A549 (cell line): ENCODE results near the gene MRPS18A. TPM values are rescaled to one million over a fixed set of nuclear protein-coding genes. Genes with fewer than 3 reads are reported as not detected.

Experiments used
- ATAC-seq, 2 experiments: fragments of 200-7000 bp in 1 of 2; fragments of >200 bp in 1 of 2; cut with Nextera tagmentation in 1 of 2; cut with Tn5 transposase in 1 of 2; 3 replicates each; pipeline versions ENCODE4 v1.8.0 to v1.9.1; 2018 to 2020; ENCODE audit warnings: mild to moderate bottlenecking in 1 of 2, moderate library complexity in 1 of 2
- CTCF ChIA-PET: fragments of 300-600 bp; sonication (Branson Sonifier 250); formaldehyde crosslinking; extraction: SDS; loops from one replicate; lab custom pipeline; 2021; ENCODE audit warnings: antibody characterized with exemption, inconsistent platforms; lab: Yijun Ruan, JAX
- POLR2A ChIA-PET: fragments of 350-600 bp; formaldehyde crosslinking; extraction: SDS; loops from one replicate; lab custom pipeline; 2021; ENCODE audit warnings: antibody characterized with exemption, inconsistent platforms; lab: Yijun Ruan, JAX
- DNase-seq, 2 experiments: peaks; one replicate each; pipeline versions ENCODE4 v3.0.0 to v3.0.0-alpha.2; 2011 to 2016; ENCODE audit warnings: low read depth in 1 of 2, low spot score in 1 of 2
- FAIRE-seq: peaks from 2 replicates; lab custom pipeline; 2011; peaks lifted over from hg19 to GRCh38; lab: Jason Lieb, UNC
- H3K27ac ChIP-seq, 2 experiments: fragments of >200 bp; sonication (Bioruptor Twin); formaldehyde crosslinking; 3 replicates each; pipeline ENCODE4 v1.5.1; 2016 to 2017
- H3K4me1 ChIP-seq: fragments of >200 bp; sonication (Bioruptor Twin); formaldehyde crosslinking; 3 replicates; pipeline ENCODE4 v1.6.1; 2016
- H3K4me2 ChIP-seq: fragments of >200 bp; sonication (Bioruptor Twin); formaldehyde crosslinking; 3 replicates; pipeline ENCODE4 v1.6.1; 2016
- H3K4me3 ChIP-seq: fragments of >200 bp; sonication (Bioruptor Twin); formaldehyde crosslinking; 3 replicates; pipeline ENCODE4 v1.5.1; 2016
- H3K9me3 ChIP-seq: fragments of >200 bp; sonication (Bioruptor Twin); formaldehyde crosslinking; 3 replicates; pipeline ENCODE4 v1.6.1; 2016
- CHD2 ChIP-seq: fragments of 150-350 bp; IDR thresholded peaks from 2 replicates; pipeline ENCODE4 v1.6.1; 2014; ENCODE audit warnings: low read length; ENCODE audit not compliant: partially characterized antibody
- EHF ChIP-seq: fragments of 250-450 bp; sonication (Bioruptor Pico); IDR thresholded peaks from 2 replicates; pipeline ENCODE4 v1.5.0; 2020; ENCODE audit warnings: mild to moderate bottlenecking
- EP300 ChIP-seq, 2 experiments: fragments of >200 bp; sonication (Bioruptor Twin); formaldehyde crosslinking; IDR thresholded peaks; 2 replicates in 1 of 2; 3 replicates in 1 of 2; pipeline ENCODE4 v1.6.1; 2016 to 2017
- FOSL2 ChIP-seq, 2 experiments: fragments of 450-650 bp in 1 of 2; fragments of >200 bp in 1 of 2; sonication (Bioruptor Twin) in 1 of 2; formaldehyde crosslinking; IDR thresholded peaks; 2 replicates each; pipeline versions ENCODE4 v1.5.0 to v1.6.1; 2016 to 2020; ENCODE audit warnings: mild to moderate bottlenecking in 1 of 2, moderate library complexity in 1 of 2
- GATA3 ChIP-seq: IDR thresholded peaks from 2 replicates; pipeline ENCODE4 v1.6.1; 2012; ENCODE audit warnings: borderline replicate concordance
- HOXB5 ChIP-seq: fragments of 250-450 bp; sonication (Bioruptor Pico); IDR thresholded peaks from 2 replicates; pipeline ENCODE4 v1.5.0; 2020; ENCODE audit warnings: mild to moderate bottlenecking, moderate library complexity
- JUN ChIP-seq, 2 experiments: fragments of >200 bp; sonication (Bioruptor Twin); formaldehyde crosslinking; IDR thresholded peaks; 2 replicates in 1 of 2; 3 replicates in 1 of 2; pipeline ENCODE4 v1.6.1; 2016 to 2017
- KDM1A ChIP-seq: fragments of 200-600 bp; sonication (generic); IDR thresholded peaks from 2 replicates; pipeline ENCODE4 v1.6.1; 2016; ENCODE audit warnings: low read depth, mild to moderate bottlenecking
- KDM5A ChIP-seq: fragments of 200-600 bp; sonication (generic); IDR thresholded peaks from 2 replicates; pipeline ENCODE4 v1.6.1; 2016; ENCODE audit warnings: antibody characterized with exemption, mild to moderate bottlenecking
- MAZ ChIP-seq: fragments of 150-350 bp; IDR thresholded peaks from 2 replicates; pipeline ENCODE4 v1.6.1; 2014; ENCODE audit warnings: antibody characterized with exemption, low read depth, low read length, borderline replicate concordance
- NR3C1 ChIP-seq: fragments of >200 bp; sonication (Bioruptor Twin); formaldehyde crosslinking; IDR thresholded peaks from 3 replicates; pipeline ENCODE4 v1.6.1; 2017
- PHF8 ChIP-seq: fragments of 200-600 bp; sonication (generic); IDR thresholded peaks from 2 replicates; pipeline ENCODE4 v1.6.1; 2016; ENCODE audit warnings: low read depth, mild to moderate bottlenecking, antibody characterized with exemption, moderate library complexity, borderline replicate concordance
- RAD21 ChIP-seq, 2 experiments: fragments of >200 bp in 1 of 2; sonication (Bioruptor Twin) in 1 of 2; formaldehyde crosslinking in 1 of 2; IDR thresholded peaks in 1 of 2; conservative IDR thresholded peaks in 1 of 2; 2 replicates in 1 of 2; 3 replicates in 1 of 2; pipeline ENCODE4 v1.6.1; 2012 to 2018; ENCODE audit warnings: inconsistent platforms in 1 of 2
- RCOR1 ChIP-seq: fragments of 150-350 bp; IDR thresholded peaks from 2 replicates; pipeline ENCODE4 v1.6.1; 2014; ENCODE audit warnings: antibody characterized with exemption, low read length, low read depth
- SMC3 ChIP-seq: fragments of >200 bp; sonication (Bioruptor Twin); formaldehyde crosslinking; IDR thresholded peaks from 3 replicates; pipeline ENCODE4 v1.6.1; 2018; ENCODE audit warnings: inconsistent platforms
- WGBS: methylation state at CpG from one replicate; pipeline ENCODE4 v1.1.6; 2017; ENCODE audit errors: missing lambda C conversion rate; 5-methylcytosine and 5-hydroxymethylcytosine counted together
- polyA plus RNA-seq, 4 experiments: library from polyadenylated mRNA; depleted of rRNA in 3 of 4; stranded (reverse); fragments of >200 nt; fragmentation: RNase III in 1 of 4; extraction: RNeasy Plus Mini Kit Qiagen cat#74134 plus additional on column Dnase treatment in 1 of 4; gene quantifications; 2 replicates in 3 of 4; 3 replicates in 1 of 4; pipeline ENCODE4 v1.2.3, GENCODE V29; 2011 to 2017
- TF ChIP-seq, protein P1 (sequence below): fragments of 200-600 bp; sonication (generic); IDR thresholded peaks from 2 replicates; pipeline ENCODE4 v1.6.1; 2016; ENCODE audit warnings: antibody characterized with exemption, mild to moderate bottlenecking, moderate library complexity
- TF ChIP-seq, protein P2 (sequence below): fragments of >200 bp; sonication (Bioruptor Twin); formaldehyde crosslinking; IDR thresholded peaks from 2 replicates; pipeline ENCODE4 v1.6.1; 2016
- TF ChIP-seq, protein P3 (sequence below): IDR thresholded peaks from 2 replicates; pipeline ENCODE4 v1.6.1; 2012
- TF ChIP-seq, protein P4 (sequence below): fragments of >200 bp; sonication (Bioruptor Twin); formaldehyde crosslinking; IDR thresholded peaks from 3 replicates; pipeline ENCODE4 v1.5.1; 2016

Gene MRPS18A
- polyA plus RNA-seq, 2 of the 4 experiments (the other 2 are of a cell fraction): 38.0 to 44.2 TPM

DNA sequence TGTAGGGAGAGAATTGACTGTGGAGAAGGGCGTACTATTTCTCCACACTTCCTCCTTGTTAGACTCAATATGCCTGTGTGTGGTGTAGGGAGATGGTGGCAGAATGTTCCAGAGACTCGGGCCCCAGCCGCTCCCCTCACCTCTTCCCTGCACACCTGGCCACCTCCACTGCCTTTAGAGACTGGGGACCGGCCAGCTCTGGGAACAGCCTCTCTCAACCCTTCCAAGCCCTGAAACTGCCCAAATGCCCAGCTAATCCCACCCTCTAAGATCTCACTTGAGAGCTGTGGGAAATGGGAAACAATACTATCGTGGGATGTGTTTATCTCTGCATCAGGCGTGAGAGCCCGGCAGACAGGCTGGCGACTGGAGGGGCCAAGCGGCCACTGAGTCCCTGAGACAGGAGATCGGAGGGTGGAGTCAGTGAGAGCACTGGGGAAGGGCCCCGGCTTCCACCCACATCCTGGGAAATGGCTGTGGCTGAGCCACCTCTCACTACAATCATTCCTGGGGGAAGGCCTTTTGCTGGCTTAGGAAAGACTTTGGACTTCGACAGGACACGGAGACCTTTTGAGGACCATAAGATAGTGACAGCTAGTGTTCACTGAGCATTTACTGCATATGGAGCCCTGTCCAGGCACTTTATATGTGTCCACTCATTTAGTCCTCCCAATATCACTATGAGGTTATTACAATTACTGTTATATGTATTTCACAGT lies 31.0 kb upstream of the MRPS18A start (continued):
- no peak for TF ChIP-seq PHF8

DNA sequence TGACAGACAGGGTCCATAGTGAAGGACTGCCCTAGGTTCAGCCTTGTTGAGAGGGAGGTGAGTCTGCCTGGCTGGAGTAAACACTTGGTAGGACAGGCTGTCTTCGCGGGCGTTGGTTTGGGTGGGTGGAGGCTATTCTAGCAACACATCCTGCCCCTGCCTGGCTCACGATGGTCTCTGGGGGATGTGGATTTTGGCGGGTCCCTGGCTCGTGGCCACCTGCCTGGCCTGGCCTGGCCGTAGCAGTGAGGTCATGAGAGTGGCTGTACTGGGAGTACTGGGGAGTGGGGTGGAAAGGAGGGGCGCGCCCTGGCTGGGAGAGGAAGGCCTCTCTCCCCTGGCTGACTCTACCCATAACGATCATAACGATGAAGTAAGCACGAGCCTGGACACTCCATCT lies 30.2 kb upstream of the MRPS18A start:
- CTCF ChIA-PET: interaction anchor here (1.5 kb wide), 1 partner anchor 9 kb away, joined by 3 read pairs; no protein-coding TSS in a partner anchor
- FAIRE-seq: no peak
- Histone ChIP-seq H3K4me2 (no peak overlapping the region), H3K27ac (no peak overlapping the region), H3K9me3 (no peaks in the 10 kb centered on the region)
- WGBS: 80% methylated on average over 7 of the region's 12 CpGs
- POLR2A ChIA-PET: no interaction called here
- TF ChIP-seq, protein P1, sequence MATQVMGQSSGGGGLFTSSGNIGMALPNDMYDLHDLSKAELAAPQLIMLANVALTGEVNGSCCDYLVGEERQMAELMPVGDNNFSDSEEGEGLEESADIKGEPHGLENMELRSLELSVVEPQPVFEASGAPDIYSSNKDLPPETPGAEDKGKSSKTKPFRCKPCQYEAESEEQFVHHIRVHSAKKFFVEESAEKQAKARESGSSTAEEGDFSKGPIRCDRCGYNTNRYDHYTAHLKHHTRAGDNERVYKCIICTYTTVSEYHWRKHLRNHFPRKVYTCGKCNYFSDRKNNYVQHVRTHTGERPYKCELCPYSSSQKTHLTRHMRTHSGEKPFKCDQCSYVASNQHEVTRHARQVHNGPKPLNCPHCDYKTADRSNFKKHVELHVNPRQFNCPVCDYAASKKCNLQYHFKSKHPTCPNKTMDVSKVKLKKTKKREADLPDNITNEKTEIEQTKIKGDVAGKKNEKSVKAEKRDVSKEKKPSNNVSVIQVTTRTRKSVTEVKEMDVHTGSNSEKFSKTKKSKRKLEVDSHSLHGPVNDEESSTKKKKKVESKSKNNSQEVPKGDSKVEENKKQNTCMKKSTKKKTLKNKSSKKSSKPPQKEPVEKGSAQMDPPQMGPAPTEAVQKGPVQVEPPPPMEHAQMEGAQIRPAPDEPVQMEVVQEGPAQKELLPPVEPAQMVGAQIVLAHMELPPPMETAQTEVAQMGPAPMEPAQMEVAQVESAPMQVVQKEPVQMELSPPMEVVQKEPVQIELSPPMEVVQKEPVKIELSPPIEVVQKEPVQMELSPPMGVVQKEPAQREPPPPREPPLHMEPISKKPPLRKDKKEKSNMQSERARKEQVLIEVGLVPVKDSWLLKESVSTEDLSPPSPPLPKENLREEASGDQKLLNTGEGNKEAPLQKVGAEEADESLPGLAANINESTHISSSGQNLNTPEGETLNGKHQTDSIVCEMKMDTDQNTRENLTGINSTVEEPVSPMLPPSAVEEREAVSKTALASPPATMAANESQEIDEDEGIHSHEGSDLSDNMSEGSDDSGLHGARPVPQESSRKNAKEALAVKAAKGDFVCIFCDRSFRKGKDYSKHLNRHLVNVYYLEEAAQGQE: no peak
- TF ChIP-seq SMC3 (no peak), EHF (no peak), KDM1A (no peak), HOXB5 (CRISPR knock-in tag) (no peak), FOSL2 (IDR thresholded peaks at IDR 0.05) (no peak), FOSL2 (CRISPR knock-in tag; IDR thresholded peaks at IDR 0.05) (no peak), NR3C1 (no peak), RCOR1 (no peak), RAD21 (conservative IDR thresholded peaks at IDR 0.05 in 1 of 2, IDR thresholded peaks at IDR 0.05 in 1 of 2) (no peak), KDM5A (no peak), MAZ (no peak), JUN (IDR thresholded peaks at IDR 0.05) (no peak), EP300 (IDR thresholded peaks at IDR 0.05) (no peak), GATA3 (no peak), CHD2 (no peak)
- TF ChIP-seq, protein P2, sequence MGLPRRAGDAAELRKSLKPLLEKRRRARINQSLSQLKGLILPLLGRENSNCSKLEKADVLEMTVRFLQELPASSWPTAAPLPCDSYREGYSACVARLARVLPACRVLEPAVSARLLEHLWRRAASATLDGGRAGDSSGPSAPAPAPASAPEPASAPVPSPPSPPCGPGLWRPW: no peak
- TF ChIP-seq, protein P3, sequence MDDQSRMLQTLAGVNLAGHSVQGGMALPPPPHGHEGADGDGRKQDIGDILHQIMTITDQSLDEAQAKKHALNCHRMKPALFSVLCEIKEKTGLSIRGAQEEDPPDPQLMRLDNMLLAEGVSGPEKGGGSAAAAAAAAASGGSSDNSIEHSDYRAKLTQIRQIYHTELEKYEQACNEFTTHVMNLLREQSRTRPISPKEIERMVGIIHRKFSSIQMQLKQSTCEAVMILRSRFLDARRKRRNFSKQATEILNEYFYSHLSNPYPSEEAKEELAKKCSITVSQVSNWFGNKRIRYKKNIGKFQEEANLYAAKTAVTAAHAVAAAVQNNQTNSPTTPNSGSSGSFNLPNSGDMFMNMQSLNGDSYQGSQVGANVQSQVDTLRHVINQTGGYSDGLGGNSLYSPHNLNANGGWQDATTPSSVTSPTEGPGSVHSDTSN: no peak
- TF ChIP-seq, protein P4, sequence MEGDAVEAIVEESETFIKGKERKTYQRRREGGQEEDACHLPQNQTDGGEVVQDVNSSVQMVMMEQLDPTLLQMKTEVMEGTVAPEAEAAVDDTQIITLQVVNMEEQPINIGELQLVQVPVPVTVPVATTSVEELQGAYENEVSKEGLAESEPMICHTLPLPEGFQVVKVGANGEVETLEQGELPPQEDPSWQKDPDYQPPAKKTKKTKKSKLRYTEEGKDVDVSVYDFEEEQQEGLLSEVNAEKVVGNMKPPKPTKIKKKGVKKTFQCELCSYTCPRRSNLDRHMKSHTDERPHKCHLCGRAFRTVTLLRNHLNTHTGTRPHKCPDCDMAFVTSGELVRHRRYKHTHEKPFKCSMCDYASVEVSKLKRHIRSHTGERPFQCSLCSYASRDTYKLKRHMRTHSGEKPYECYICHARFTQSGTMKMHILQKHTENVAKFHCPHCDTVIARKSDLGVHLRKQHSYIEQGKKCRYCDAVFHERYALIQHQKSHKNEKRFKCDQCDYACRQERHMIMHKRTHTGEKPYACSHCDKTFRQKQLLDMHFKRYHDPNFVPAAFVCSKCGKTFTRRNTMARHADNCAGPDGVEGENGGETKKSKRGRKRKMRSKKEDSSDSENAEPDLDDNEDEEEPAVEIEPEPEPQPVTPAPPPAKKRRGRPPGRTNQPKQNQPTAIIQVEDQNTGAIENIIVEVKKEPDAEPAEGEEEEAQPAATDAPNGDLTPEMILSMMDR: no peak
- TF ChIP-seq, all 56 proteins: peak for 0
- Histone ChIP-seq H3K4me3 (no peak overlapping the region), H3K4me1 (no peaks in the 10 kb centered on the region)
- no peak for DNase-seq
- no peak for ATAC-seq
